Upper lobe of right lung (tissue), 1 donor: Measurements from ENCODE around the gene ULK1. TPM values are rescaled to one million over a fixed set of nuclear protein-coding genes. Genes with fewer than 3 reads are reported as not detected.
A peak's percentile ranks its signal among the peaks of the same experiment; 100 is the strongest.

Experiments
- ATAC-seq: fragments of 200-7000 bp; cut with Tn5 transposase; one replicate; pipeline ENCODE4 v1.9.1; 2020; ENCODE audit warnings: mild to moderate bottlenecking, moderate library complexity
- DNase-seq: peaks from one replicate; pipeline ENCODE4 v3.0.0-alpha.2; 2020
- H3K27ac ChIP-seq: fragments of 200-600 bp; one replicate; pipeline ENCODE4 v1.8.0; 2022
- H3K27me3 ChIP-seq: fragments of 200-600 bp; one replicate; pipeline ENCODE4 v1.8.0; 2022; ENCODE audit warnings: mild to moderate bottlenecking
- H3K36me3 ChIP-seq: fragments of 200-600 bp; one replicate; pipeline ENCODE4 v1.8.0; 2022
- H3K4me1 ChIP-seq: fragments of 200-600 bp; one replicate; pipeline ENCODE4 v1.8.0; 2022
- H3K4me3 ChIP-seq: fragments of 200-600 bp; one replicate; pipeline ENCODE4 v1.8.0; 2022; ENCODE audit warnings: mild to moderate bottlenecking
- H3K9me3 ChIP-seq: fragments of 200-600 bp; one replicate; pipeline ENCODE4 v1.8.0; 2022
- CTCF ChIP-seq: fragments of 200-600 bp; IDR thresholded peaks from one replicate; pipeline ENCODE4 v1.8.0; 2022; ENCODE audit warnings: antibody characterized with exemption
- intact Hi-C: fragments of 100-400 bp; cut with DNase I; formaldehyde crosslinking; loops from one replicate; pipeline ENCODE4 v1.11.0; 2022
- total RNA-seq: library from RNA; stranded (reverse); fragmentation: NEBNext Ultra II Directional; extraction: Animal tissue kit (Norgen Biotek cat#: 25700); gene quantifications from one replicate; pipeline ENCODE4 v1.2.1, GENCODE V29; 2021
- donor health status: DM: no; HTN: yes; CAD: no; lungs with severe emphysema.

Gene ULK1
- total RNA-seq, 1 donor from 2014 or later = 32.4 TPM

GRCh38 chr12:131897276-131897675 is 2.9 kb downstream of the ULK1 start:
- H3K9me3 ChIP-seq = no peaks in the 10 kb centered on the region
- no peak for TF ChIP-seq CTCF
- no peak overlapping the region for H3K4me3 ChIP-seq
- ATAC-seq (no peak), DNase-seq (no peak)
- H3K27ac ChIP-seq = peak overlapping the region; percentile 96
- no peaks in the 10 kb centered on the region for H3K27me3 ChIP-seq
- peaks cover 38% of the 10 kb centered on the region for H3K4me1 ChIP-seq
- intact Hi-C loops = loop anchor here (5.0 kb wide), 1 partner anchor 45 kb away; no protein-coding TSS in a partner anchor
- no peaks in the 10 kb centered on the region for H3K36me3 ChIP-seq

- no peaks in the 10 kb centered on the region for H3K36me3 ChIP-seq
- no peak overlapping the region for H3K4me3 ChIP-seq
- H3K4me1 ChIP-seq = peaks cover 41% of the 10 kb centered on the region
- ATAC-seq = no peak
- no peak for TF ChIP-seq CTCF
- H3K27ac ChIP-seq = no peak overlapping the region
- no peaks in the 10 kb centered on the region for H3K9me3 ChIP-seq
- intact Hi-C loops = loop anchor here (5.0 kb wide), 1 partner anchor 44 kb away; no protein-coding TSS in a partner anchor
- DNase-seq = no peak
- H3K27me3 ChIP-seq = no peaks in the 10 kb centered on the region
Measured at GRCh38 chr12:131897875-131898274, 3.5 kb downstream of the ULK1 start.

- TF ChIP-seq CTCF = no peak
- no peaks in the 10 kb centered on the region for H3K9me3 ChIP-seq
- H3K36me3 ChIP-seq = no peaks in the 10 kb centered on the region
- DNase-seq = no peak
- intact Hi-C loops = no loop called here
- no peaks in the 10 kb centered on the region for H3K27me3 ChIP-seq
- no peak overlapping the region for H3K27ac ChIP-seq
- peaks cover 40% of the 10 kb centered on the region for H3K4me1 ChIP-seq
- H3K4me3 ChIP-seq = no peak overlapping the region
- ATAC-seq = no peak
Measured at GRCh38 chr12:131900397-131900796, 6.0 kb downstream of the ULK1 start.

GRCh38 chr12:131901431-131902331 is 7.3 kb downstream of the ULK1 start:
- peak; percentile 45 for ATAC-seq

More at GRCh38 chr12:131901431-131902331, 7.3 kb downstream of the ULK1 start:
- intact Hi-C loops = no loop called here
- H3K27ac ChIP-seq = no peak overlapping the region
- no peaks in the 10 kb centered on the region for H3K36me3 ChIP-seq
- no peak for TF ChIP-seq CTCF
- peaks cover 32% of the 10 kb centered on the region for H3K4me1 ChIP-seq
- H3K9me3 ChIP-seq = no peaks in the 10 kb centered on the region
- no peaks in the 10 kb centered on the region for H3K27me3 ChIP-seq
- H3K4me3 ChIP-seq = no peak overlapping the region
- DNase-seq = peak; percentile 70
